Activated naive CD4-positive, alpha-beta T cell treated with anti-CD3 and anti-CD28 coated beads, Interleukin-2, amount 10 ng/mL, durations not matched to agents 7 days and 5 days (primary cell): Measurements from ENCODE around the gene ZDHHC14.

Source experiments
- CTCF ChIA-PET: fragments of 350-600 bp; sonication (Branson Sonifier 250); formaldehyde crosslinking; loops from one replicate; lab custom pipeline; 2021; ENCODE audit warnings: antibody characterized with exemption; lab: Charles Lee
- DNase-seq: peaks from one replicate; pipeline ENCODE4 v3.0.0-alpha.2; 2020
- H3K27ac Mint-ChIP-seq: one replicate; pipeline ENCODE4 v1.8.0; 2021; ENCODE audit warnings: mild to moderate bottlenecking, moderate library complexity, mixed read lengths
- H3K27me3 Mint-ChIP-seq: one replicate; pipeline ENCODE4 v1.8.0; 2021; ENCODE audit warnings: mild to moderate bottlenecking, mixed read lengths
- H3K36me3 Mint-ChIP-seq: one replicate; pipeline ENCODE4 v1.8.0; 2021; ENCODE audit warnings: mixed read lengths
- H3K4me1 Mint-ChIP-seq: one replicate; pipeline ENCODE4 v1.8.0; 2021; ENCODE audit warnings: mixed read lengths
- H3K4me3 Mint-ChIP-seq: one replicate; pipeline ENCODE4 v1.8.0; 2021; ENCODE audit warnings: mild to moderate bottlenecking, moderate library complexity, mixed read lengths
- H3K9me3 Mint-ChIP-seq: one replicate; pipeline ENCODE4 v1.8.0; 2021; ENCODE audit warnings: mixed read lengths

The ZDHHC14 gene

GRCh38 chr6:157430834-157431233, 49.8 kb downstream of the ZDHHC14 start:
- Mint-ChIP-seq H3K4me3 (no peak overlapping the region), H3K4me1 (peaks cover 5% of the 10 kb centered on the region), H3K27me3 (peaks cover 3% of the 10 kb centered on the region), H3K36me3 (no peaks in the 10 kb centered on the region), H3K27ac (no peak overlapping the region), H3K9me3 (no peaks in the 10 kb centered on the region)
- CTCF ChIA-PET: no interaction called here
- no peak for DNase-seq

- Mint-ChIP-seq H3K36me3 (no peaks in the 10 kb centered on the region), H3K27ac (no peak overlapping the region), H3K4me1 (peaks cover 5% of the 10 kb centered on the region), H3K4me3 (no peak overlapping the region), H3K27me3 (peaks cover 4% of the 10 kb centered on the region), H3K9me3 (no peaks in the 10 kb centered on the region)
- CTCF ChIA-PET: no interaction called here
- no peak for DNase-seq
Observed at GRCh38 chr6:157432231-157432891, 51.4 kb downstream of the ZDHHC14 start.

- Mint-ChIP-seq H3K4me3 (no peak overlapping the region), H3K27ac (no peak overlapping the region), H3K36me3 (no peaks in the 10 kb centered on the region), H3K27me3 (peaks cover 4% of the 10 kb centered on the region), H3K4me1 (peaks cover 5% of the 10 kb centered on the region), H3K9me3 (no peaks in the 10 kb centered on the region)
- CTCF ChIA-PET: no interaction called here
- no peak for DNase-seq
Observed at GRCh38 chr6:157432892-157433265, 51.9 kb downstream of the ZDHHC14 start.

GRCh38 chr6:157433678-157434081, 52.7 kb downstream of the ZDHHC14 start:
- DNase-seq: no peak
- H3K27me3 Mint-ChIP-seq: peaks cover 4% of the 10 kb centered on the region
- H3K36me3 Mint-ChIP-seq: no peaks in the 10 kb centered on the region
- no peak overlapping the region for H3K4me3 Mint-ChIP-seq
- H3K27ac Mint-ChIP-seq: no peak overlapping the region
- H3K9me3 Mint-ChIP-seq: no peaks in the 10 kb centered on the region
- CTCF ChIA-PET: no interaction called here
- peaks cover 4% of the 10 kb centered on the region for H3K4me1 Mint-ChIP-seq

- CTCF ChIA-PET: no interaction called here
- DNase-seq: no peak
- Mint-ChIP-seq H3K27ac (no peak overlapping the region), H3K4me1 (no peaks in the 10 kb centered on the region), H3K27me3 (peaks cover 4% of the 10 kb centered on the region), H3K36me3 (no peaks in the 10 kb centered on the region), H3K9me3 (no peaks in the 10 kb centered on the region), H3K4me3 (no peak overlapping the region)
Observed at GRCh38 chr6:157434349-157435033, 53.5 kb downstream of the ZDHHC14 start.

- Mint-ChIP-seq H3K27ac (no peak overlapping the region), H3K27me3 (peaks cover 4% of the 10 kb centered on the region), H3K4me1 (no peaks in the 10 kb centered on the region), H3K4me3 (no peak overlapping the region), H3K36me3 (no peaks in the 10 kb centered on the region), H3K9me3 (peaks cover 3% of the 10 kb centered on the region)
- CTCF ChIA-PET: no interaction called here
- DNase-seq: no peak
Observed at GRCh38 chr6:157436219-157436943, 55.4 kb downstream of the ZDHHC14 start.

- Mint-ChIP-seq H3K27me3 (peaks cover 4% of the 10 kb centered on the region), H3K9me3 (peaks cover 5% of the 10 kb centered on the region), H3K36me3 (no peaks in the 10 kb centered on the region), H3K27ac (no peak overlapping the region), H3K4me3 (no peak overlapping the region), H3K4me1 (no peaks in the 10 kb centered on the region)
- CTCF ChIA-PET: interaction anchor here (0.6 kb wide), 1 partner anchor 136 kb away, joined by 3 read pairs; no protein-coding TSS in a partner anchor
- DNase-seq: no peak
Observed at GRCh38 chr6:157436944-157437336, 56.0 kb downstream of the ZDHHC14 start.

- peaks cover 4% of the 10 kb centered on the region for H3K4me1 Mint-ChIP-seq
- H3K36me3 Mint-ChIP-seq: peaks cover 1% of the 10 kb centered on the region
- peaks cover 4% of the 10 kb centered on the region for H3K27me3 Mint-ChIP-seq
- H3K4me3 Mint-ChIP-seq: no peak overlapping the region
- no peak overlapping the region for H3K27ac Mint-ChIP-seq
- no peak for DNase-seq
- peaks cover 10% of the 10 kb centered on the region for H3K9me3 Mint-ChIP-seq
- CTCF ChIA-PET: no interaction called here
Observed at GRCh38 chr6:157438611-157439111, 57.7 kb downstream of the ZDHHC14 start.

GRCh38 chr6:157440171-157440570, 59.2 kb downstream of the ZDHHC14 start:
- Mint-ChIP-seq H3K4me1 (peaks cover 4% of the 10 kb centered on the region), H3K27me3 (peaks cover 4% of the 10 kb centered on the region), H3K4me3 (no peak overlapping the region), H3K36me3 (peaks cover 1% of the 10 kb centered on the region), H3K27ac (no peak overlapping the region), H3K9me3 (peaks cover 10% of the 10 kb centered on the region)
- CTCF ChIA-PET: no interaction called here
- no peak for DNase-seq

- no peak for DNase-seq
- no peaks in the 10 kb centered on the region for H3K27me3 Mint-ChIP-seq
- peaks cover 1% of the 10 kb centered on the region for H3K36me3 Mint-ChIP-seq
- CTCF ChIA-PET: no interaction called here
- H3K9me3 Mint-ChIP-seq: peaks cover 10% of the 10 kb centered on the region
- no peak overlapping the region for H3K4me3 Mint-ChIP-seq
- no peak overlapping the region for H3K27ac Mint-ChIP-seq
- H3K4me1 Mint-ChIP-seq: peaks cover 4% of the 10 kb centered on the region
Observed at GRCh38 chr6:157442291-157442690, 61.3 kb downstream of the ZDHHC14 start.

- Mint-ChIP-seq H3K36me3 (peaks cover 1% of the 10 kb centered on the region), H3K27me3 (no peaks in the 10 kb centered on the region), H3K4me1 (peaks cover 4% of the 10 kb centered on the region), H3K27ac (no peak overlapping the region), H3K4me3 (no peak overlapping the region), H3K9me3 (peaks cover 10% of the 10 kb centered on the region)
- CTCF ChIA-PET: interaction anchor here (1.4 to 1.6 kb wide), 2 partner anchors 16 to 36 kb away, joined by 3 to 6 read pairs; no protein-coding TSS in a partner anchor
- DNase-seq: no peak
Observed at GRCh38 chr6:157443066-157443800, 62.2 kb downstream of the ZDHHC14 start.

GRCh38 chr6:157445277-157446009, 64.5 kb downstream of the ZDHHC14 start:
- H3K27me3 Mint-ChIP-seq: no peaks in the 10 kb centered on the region
- H3K4me1 Mint-ChIP-seq: peaks cover 4% of the 10 kb centered on the region
- peaks cover 10% of the 10 kb centered on the region for H3K9me3 Mint-ChIP-seq
- no peak overlapping the region for H3K27ac Mint-ChIP-seq
- H3K4me3 Mint-ChIP-seq: no peak overlapping the region
- CTCF ChIA-PET: interaction anchor here (0.7 kb wide), 1 partner anchor 374 kb away, joined by 3 read pairs; no protein-coding TSS in a partner anchor
- DNase-seq: no peak
- H3K36me3 Mint-ChIP-seq: peaks cover 1% of the 10 kb centered on the region

- peaks cover 4% of the 10 kb centered on the region for H3K4me1 Mint-ChIP-seq
- no peak for DNase-seq
- peaks cover 1% of the 10 kb centered on the region for H3K36me3 Mint-ChIP-seq
- H3K4me3 Mint-ChIP-seq: no peak overlapping the region
- H3K9me3 Mint-ChIP-seq: peaks cover 6% of the 10 kb centered on the region
- no peak overlapping the region for H3K27ac Mint-ChIP-seq
- CTCF ChIA-PET: no interaction called here
- no peaks in the 10 kb centered on the region for H3K27me3 Mint-ChIP-seq
Observed at GRCh38 chr6:157447735-157448134, 66.7 kb downstream of the ZDHHC14 start.
